GOT3 (cell line): Measurements from ENCODE around the gene PLCL1.

Experiments
- DNase-seq: peaks from one replicate; lab custom pipeline; 2025; ENCODE audit warnings: mixed read lengths; lab: John Stamatoyannopoulos, UW

PLCL1 gene

DNA sequence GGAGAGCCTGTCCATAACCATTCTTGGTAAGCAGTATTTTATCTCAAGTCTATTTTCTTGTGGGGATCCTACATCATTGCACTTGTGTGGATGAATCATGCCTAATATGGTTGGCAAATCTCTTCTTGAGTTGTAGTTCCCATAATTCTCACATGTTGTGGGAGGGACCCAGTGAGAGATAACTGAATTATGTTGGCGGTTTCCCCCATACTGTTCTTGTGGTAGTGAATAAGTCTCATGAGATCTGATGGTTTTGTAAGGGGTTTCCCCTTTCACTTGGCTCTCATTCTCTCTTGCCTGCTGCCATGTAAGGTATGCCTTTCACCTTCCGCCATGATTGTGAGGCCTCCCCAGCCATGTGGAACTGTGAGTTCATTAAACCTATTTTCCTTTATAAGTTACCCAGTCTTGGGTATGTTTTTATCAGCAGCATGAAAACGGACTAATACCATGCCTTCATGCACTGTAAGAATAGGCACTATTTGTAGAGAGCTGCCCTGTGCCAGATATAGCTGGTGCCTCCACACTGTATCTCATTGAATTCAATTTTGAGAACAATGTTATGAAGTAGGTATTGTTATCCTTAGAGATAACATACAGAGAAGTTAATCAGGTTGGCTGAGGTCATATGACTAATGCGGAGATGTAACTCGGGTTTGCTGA lies 148.3 kb downstream of the PLCL1 start:
- DNase-seq: no peak

GRCh38 chr2:197954328-197954727 lies 149.9 kb downstream of the PLCL1 start:
- no peak for DNase-seq

DNA sequence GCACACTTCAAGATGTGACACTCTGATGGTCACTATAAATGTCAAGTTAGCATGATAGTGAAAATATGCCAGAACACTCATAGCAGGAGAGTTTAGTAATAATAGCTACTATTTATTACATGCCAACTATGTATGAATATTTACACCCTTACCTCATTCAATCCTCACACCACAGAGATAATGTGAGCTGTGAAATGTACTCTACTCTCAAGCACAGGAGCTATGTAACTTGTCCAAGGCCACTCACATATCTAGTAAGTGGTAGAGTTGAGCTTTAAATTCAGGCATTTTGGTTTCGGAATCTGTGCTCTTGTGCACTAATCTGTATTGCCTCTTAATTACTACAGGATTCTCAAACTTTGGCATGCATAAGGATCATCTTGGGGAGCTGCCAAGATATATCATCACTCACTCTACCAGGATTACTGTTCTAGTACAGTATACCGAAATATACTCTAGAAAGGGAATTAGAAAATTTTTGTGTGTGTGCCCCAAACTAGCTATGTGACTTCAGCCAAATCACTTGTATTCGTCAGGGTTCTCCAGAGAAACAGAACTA lies 154.3 kb downstream of the PLCL1 start:
- DNase-seq: no peak

DNA sequence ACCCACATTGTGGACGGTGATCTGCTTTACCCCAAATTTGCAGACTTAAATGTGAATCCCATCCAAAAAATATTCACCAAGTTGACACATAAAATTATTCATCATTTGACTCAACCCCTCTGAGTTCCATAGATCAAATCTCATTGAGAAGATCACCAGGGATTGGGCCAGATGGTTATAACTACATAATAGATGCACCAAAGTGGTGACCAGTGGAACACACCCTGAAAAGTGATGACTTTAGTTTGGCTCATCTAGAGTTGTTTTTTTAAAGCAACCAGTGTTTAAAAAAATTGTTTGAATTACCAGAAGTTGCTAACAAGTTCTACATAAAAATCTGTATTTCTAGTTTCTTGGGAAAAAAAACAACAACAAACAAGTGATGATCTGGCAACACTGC lies 155.0 kb downstream of the PLCL1 start:
- DNase-seq: no peak

GRCh38 chr2:197960786-197961185 lies 156.4 kb downstream of the PLCL1 start:
- no peak for DNase-seq

- DNase-seq: no peak
Measured at GRCh38 chr2:197964720-197965119, 160.3 kb downstream of the PLCL1 start.

- no peak for DNase-seq
Measured at GRCh38 chr2:197965756-197966155, 161.4 kb downstream of the PLCL1 start.

DNA sequence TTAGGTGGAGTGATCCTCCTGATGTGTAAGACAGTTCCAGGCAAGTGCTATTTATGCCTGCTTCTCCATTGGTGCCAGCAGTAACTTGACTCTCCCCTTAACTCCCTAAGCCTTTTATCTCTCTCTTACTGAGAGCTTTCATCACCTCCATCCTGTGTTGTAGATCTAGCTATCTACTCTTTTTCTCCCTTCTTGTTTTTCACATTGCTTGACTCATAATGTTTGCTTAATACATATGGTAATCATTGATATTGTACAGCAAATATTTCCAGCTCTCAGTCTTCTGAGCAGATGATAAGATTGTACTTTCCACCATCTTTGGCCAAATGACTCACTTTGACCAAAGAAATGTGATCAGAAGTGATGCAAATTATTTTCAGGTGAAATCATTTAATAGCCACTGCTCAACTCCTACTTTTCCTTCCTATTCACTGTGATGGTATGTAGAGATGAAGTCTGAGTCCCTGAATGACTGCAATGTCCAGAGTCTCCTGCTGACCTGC lies 165.0 kb downstream of the PLCL1 start:
- DNase-seq: no peak

DNA sequence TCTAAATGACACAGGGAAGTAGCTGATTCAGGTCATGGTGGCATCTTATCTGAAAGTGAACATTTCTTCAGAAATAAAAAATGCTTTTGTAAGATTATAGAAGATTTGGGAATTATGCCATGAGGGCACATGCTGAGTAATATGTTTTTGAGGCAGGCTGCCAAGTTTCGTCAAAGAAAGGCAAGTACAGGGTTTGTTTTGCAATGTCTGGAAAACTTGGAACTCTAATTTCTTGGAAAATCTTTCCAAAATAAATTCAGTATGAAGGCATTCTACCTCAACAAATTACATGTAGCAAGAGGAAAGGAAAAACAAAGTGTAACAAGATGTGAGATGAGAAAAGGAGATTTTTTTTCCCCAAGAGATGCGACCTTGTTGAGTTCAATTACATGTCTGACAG lies 167.7 kb downstream of the PLCL1 start:
- DNase-seq: no peak

DNA sequence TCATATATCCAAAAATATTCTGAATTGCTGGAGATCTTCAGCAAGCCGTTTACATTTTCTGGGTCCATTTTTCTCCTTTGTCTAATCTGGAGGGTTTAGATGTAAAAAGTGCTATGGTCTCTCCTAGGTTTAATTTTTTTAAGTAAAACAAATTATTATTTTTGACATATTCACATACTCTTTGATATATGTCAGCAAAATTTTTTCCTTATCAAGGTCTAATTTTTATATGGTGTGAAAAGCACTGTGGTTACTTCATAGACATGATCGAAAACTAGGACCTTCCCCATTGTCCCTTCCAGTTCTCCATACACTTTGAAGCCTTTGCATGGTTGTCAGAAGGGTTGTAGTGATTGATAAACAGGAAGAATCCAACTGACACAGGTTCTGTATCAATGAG lies 168.2 kb downstream of the PLCL1 start:
- DNase-seq: no peak

- no peak for DNase-seq
Measured at GRCh38 chr2:197973772-197974171, 169.4 kb downstream of the PLCL1 start.

GRCh38 chr2:197975931-197976519 lies 171.6 kb downstream of the PLCL1 start:
- no peak for DNase-seq

DNA sequence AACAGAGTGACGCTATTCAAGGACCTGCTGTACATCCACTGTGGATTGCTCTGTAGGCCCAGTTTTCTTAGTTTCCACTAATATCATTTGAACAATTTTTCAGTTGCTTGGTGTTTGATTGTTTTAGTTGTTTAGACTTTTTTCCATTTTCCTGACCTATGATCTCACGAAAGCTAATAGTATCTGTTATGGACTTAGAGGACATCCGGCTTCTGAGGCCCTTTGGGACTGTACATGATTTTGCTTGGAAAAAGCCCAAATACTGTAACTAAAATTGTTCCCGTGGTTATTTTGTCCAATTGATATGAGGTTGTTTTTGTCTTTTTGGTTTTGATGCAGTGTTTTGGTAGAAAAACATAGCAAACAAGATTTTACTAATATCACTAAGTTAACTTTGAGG lies 174.6 kb downstream of the PLCL1 start:
- DNase-seq: no peak

GRCh38 chr2:197982565-197982964 lies 178.2 kb downstream of the PLCL1 start:
- no peak for DNase-seq

DNA sequence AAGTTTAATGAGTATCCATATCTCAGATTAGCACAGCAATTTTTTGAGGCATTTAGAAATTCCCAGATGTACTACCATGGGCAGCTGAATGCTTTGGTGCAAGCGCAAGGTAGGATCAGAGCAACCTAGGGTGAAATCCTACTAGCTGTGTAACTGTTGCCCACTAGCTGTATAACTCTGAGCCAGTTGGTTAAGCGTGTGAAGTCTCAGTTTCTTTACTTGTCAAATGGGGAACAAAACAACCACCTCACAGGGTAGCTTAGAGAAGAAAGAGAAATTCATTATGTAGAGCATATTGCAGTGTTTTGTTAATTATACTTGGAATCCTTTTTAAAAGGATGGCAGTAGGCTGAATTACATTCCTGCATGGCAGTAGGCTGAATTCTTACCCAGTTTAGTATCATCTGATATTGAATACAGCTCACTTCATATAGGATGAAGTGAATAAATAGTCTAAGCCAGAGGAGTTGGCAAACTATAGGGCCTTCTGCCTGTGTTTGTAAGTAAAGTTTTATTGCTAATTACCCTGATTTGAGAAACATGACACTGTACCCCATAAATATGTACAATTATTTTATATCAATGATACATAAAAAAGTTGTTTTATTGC lies 180.7 kb downstream of the PLCL1 start:
- no peak for DNase-seq

DNA sequence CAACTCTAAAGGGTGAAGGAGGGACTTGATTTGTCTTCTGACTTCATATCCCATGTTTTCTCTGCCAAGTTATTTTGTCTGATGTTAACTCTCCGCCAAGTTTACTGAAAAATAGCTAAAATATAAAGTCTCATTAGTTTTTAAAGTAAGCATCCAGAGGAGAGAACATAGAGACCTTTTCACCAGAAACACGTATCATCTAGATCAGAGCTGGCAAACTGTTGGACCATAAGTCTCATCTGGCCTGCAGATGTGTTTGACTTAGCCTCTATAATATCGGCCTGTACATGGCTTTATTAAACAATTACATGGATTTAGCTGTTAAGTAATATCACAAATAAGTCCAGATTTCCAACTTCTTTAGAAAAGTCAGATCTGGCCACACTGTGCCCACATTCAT lies 182.6 kb downstream of the PLCL1 start:
- no peak for DNase-seq

GRCh38 chr2:197990356-197990755 lies 186.0 kb downstream of the PLCL1 start:
- no peak for DNase-seq

DNA sequence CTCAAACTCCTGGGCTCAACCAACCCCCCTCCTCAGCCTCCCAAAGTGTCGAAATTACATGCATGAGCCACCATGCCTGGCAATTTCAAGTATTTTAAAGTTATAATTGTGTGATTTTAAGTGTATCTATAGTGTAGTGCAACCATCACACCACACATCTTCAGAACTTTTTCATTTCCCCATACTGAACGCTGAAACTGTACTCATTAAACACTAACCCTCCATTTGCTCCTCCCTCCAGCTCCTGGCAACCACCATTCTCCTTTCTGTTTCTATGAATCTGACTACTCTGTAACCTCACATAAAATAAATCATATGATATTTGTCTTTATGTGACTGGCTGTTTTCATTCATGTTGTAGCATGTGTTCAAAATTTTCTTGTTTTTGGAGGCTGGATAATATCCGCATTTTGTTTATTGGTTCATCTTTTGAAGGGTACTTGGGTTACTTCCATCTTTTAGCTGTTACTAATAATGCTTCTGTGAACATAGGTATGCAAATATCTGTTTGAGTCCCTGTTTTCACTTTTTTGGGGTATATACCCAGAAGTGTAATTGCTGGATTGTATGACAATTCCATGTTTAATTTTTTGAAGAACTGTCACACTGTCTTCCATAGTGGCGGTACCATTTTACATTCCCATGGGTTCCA lies 188.2 kb downstream of the PLCL1 start:
- DNase-seq: no peak

DNA sequence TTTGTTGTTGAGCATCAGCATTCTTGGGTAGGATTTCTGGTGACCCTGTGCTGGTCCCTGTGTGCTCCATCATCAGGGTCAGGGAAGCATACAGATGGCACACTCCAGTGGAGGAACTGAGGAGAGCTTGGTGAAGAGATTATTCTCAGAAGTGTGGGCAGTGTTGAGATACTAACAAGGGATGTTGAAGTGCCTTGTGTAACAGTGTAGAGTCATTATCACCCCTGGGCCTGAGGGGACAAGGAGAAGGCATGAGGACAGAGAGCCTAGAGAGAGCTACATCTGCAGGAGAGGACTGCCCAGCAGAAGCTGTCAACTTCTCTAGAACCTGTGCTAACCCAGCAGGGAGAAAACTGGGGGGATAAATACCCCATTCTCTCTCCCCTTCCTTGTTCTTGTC lies 189.0 kb downstream of the PLCL1 start:
- DNase-seq: no peak

GRCh38 chr2:197993830-197994229 lies 189.4 kb downstream of the PLCL1 start:
- no peak for DNase-seq

GRCh38 chr2:197994751-197995150 lies 190.4 kb downstream of the PLCL1 start:
- DNase-seq: no peak

- no peak for DNase-seq
Measured at GRCh38 chr2:197996583-197996982, 192.2 kb downstream of the PLCL1 start.

DNA sequence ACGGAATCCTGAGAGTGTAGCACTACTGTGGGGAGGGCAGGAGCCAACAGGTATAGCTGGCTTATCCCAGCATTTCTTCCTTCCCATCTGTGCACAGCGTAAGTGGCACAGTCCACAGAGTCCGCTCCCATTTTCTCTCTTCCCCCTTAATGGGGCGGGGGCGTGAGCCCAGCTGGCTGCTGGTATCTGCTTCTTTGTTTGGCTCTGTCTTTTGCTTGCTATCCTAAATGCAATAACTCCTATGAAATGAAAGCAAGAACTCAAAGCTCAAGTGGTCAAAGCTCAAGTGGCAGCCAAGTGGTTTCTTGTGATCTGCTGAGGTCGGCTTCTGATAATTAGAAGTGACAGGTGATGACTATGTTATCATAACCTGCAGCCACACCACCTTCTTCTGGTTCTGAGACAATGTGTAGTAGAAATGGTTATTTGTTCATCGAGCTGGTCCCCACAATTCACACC lies 192.7 kb downstream of the PLCL1 start:
- no peak for DNase-seq
